ENCODE data around the gene KRT76. TPM values are rescaled to one million over a fixed set of nuclear protein-coding genes. Genes with fewer than 3 reads are reported as not detected.

KRT76 gene
- total RNA-seq, 3 donors from 2014 or later, result not detected

DNA sequence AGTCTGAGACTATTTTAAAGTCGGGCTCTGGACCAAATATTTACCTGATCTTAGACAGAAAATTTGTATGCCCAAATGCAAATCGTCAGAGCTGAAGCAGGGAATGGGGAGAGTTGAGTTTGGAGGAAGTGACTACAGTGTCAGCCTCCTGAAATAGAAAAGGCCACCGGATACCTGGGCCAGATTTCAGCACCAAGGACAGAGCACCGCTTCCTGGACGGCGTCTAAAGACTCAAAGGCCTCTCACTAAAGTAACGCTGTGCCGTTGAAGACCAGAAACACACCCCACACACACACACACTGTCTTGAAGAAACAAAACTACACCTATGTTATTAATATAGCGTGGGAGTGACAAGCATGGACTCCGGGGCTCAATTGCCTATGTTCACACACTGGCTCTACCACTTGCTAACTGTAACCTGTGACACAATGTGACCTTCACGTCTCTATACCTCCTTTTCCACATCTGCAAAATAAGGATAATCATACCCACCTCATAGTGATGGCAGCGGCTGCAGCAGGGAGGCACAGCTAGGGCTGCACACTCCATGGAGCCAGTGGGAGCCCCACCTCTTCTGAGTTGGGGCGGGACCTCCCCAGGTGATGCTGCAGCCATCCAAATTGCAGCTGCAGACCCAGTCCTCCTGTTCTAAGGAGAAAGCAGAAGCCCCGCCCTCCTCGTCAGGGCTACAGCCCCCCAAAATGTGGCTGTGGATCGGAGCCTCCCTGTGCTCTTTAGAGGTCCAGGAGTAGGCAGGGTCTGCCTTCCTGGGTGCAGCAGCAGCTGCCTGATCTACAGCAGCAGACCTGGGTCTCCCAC is 35.6 kb downstream of the KRT76 start:
- ATAC-seq (no peak), DNase-seq (peak; percentile 35)
- H3K27me3 Mint-ChIP-seq (ENCODE audit: low read depth), result peaks cover 17% of the 10 kb centered on the region
- no peak overlapping the region for H3K4me3 Mint-ChIP-seq
- H3K4me1 Mint-ChIP-seq (ENCODE audit: low read depth), result no peaks in the 10 kb centered on the region
- no peaks in the 10 kb centered on the region for H3K9me3 Mint-ChIP-seq
- no peaks in the 10 kb centered on the region for H3K36me3 Mint-ChIP-seq (ENCODE audit: insufficient read depth)

GRCh38 chr12:52740584-52740983 is 36.6 kb downstream of the KRT76 start:
- ATAC-seq (no peak), DNase-seq (no peak)
- Mint-ChIP-seq H3K36me3 (ENCODE audit: insufficient read depth) (no peaks in the 10 kb centered on the region), H3K9me3 (no peaks in the 10 kb centered on the region), H3K4me1 (ENCODE audit: low read depth) (no peaks in the 10 kb centered on the region), H3K27me3 (ENCODE audit: low read depth) (peaks cover 20% of the 10 kb centered on the region), H3K4me3 (no peak overlapping the region)

DNA sequence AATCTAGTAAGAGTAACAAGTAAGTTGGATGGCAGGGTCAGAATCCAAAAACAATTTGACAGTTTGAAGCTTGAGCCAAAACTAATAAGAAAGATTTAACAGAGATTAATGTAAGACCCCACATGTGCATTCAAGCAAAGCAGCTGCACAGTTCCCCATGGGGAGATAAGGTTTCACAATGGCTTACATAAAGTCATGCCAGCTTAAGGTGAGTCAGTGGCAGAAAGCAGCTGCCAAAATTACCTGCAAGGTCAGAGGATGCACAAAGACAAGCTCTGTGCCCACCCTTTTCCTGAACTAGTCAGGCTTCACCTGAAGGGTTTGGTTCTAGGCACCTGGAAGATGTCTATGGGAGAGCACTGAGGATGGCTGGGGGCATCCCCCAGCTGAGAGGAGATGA is 37.2 kb downstream of the KRT76 start:
- Mint-ChIP-seq H3K36me3 (ENCODE audit: insufficient read depth) (no peaks in the 10 kb centered on the region), H3K9me3 (no peaks in the 10 kb centered on the region), H3K4me3 (no peak overlapping the region), H3K27me3 (ENCODE audit: low read depth) (peaks cover 24% of the 10 kb centered on the region), H3K4me1 (ENCODE audit: low read depth) (no peaks in the 10 kb centered on the region)
- ATAC-seq, result no peak
- DNase-seq, result no peak

DNA sequence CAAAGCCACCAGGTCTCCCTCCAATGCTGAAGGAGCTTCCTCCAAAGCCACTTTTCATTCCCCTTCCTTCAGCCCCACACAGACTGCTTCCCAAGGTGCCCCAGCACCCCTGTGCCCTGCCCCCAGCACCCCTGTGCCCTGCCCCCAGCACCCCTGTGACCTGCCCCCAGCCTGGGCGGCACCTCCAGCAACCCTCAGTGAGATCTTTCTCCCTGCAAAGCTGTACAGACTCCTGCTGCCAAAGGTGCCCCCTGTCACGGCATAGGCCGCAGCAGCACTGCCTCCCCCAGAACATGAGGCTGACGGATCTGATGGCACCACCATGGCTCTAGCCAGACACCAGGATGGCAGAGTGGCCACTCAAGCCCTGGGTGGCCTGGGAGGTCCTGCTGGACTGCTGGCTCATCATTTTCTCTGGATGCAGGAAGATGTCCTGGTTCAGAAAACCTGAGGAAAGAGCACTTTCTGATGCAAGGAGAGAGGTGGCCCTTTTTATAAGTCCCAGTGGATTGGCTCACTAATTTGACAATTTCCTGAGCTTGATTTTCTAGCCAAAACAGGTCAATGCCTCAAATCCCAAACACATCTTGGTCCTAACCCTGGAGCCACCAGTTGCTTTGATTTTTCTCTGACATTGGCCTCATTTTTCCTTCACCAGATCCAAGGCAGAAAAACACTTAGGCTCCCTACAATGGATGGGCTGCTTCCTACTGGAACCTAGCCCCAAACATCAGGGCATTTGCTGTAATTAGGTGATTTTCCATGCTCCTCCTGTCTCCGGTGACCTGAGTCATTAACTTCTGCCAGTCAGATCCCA is 41.1 kb downstream of the KRT76 start:
- DNase-seq (no peak), ATAC-seq (no peak)
- Mint-ChIP-seq H3K9me3 (no peaks in the 10 kb centered on the region), H3K4me3 (no peak overlapping the region), H3K27me3 (ENCODE audit: low read depth) (peaks cover 20% of the 10 kb centered on the region), H3K4me1 (ENCODE audit: low read depth) (no peaks in the 10 kb centered on the region), H3K36me3 (ENCODE audit: insufficient read depth) (no peaks in the 10 kb centered on the region)

- Mint-ChIP-seq H3K9me3 (no peaks in the 10 kb centered on the region), H3K4me3 (no peak overlapping the region), H3K36me3 (ENCODE audit: insufficient read depth) (no peaks in the 10 kb centered on the region), H3K4me1 (ENCODE audit: low read depth) (no peaks in the 10 kb centered on the region), H3K27me3 (ENCODE audit: low read depth) (peaks cover 20% of the 10 kb centered on the region)
- ATAC-seq, result no peak
- no peak for DNase-seq
Observed at GRCh38 chr12:52735106-52735505, 42.0 kb downstream of the KRT76 start.

- no peak overlapping the region for H3K4me3 Mint-ChIP-seq
- peaks cover 9% of the 10 kb centered on the region for H3K27me3 Mint-ChIP-seq (ENCODE audit: low read depth)
- ATAC-seq, result no peak
- H3K36me3 Mint-ChIP-seq (ENCODE audit: insufficient read depth), result no peaks in the 10 kb centered on the region
- DNase-seq, result no peak
- H3K4me1 Mint-ChIP-seq (ENCODE audit: low read depth), result no peaks in the 10 kb centered on the region
- no peaks in the 10 kb centered on the region for H3K9me3 Mint-ChIP-seq
Observed at GRCh38 chr12:52730793-52731192, 46.4 kb downstream of the KRT76 start.

- no peaks in the 10 kb centered on the region for H3K36me3 Mint-ChIP-seq (ENCODE audit: insufficient read depth)
- peaks cover 9% of the 10 kb centered on the region for H3K27me3 Mint-ChIP-seq (ENCODE audit: low read depth)
- no peaks in the 10 kb centered on the region for H3K4me1 Mint-ChIP-seq (ENCODE audit: low read depth)
- no peak for ATAC-seq
- DNase-seq, result no peak
- no peak overlapping the region for H3K4me3 Mint-ChIP-seq
- H3K9me3 Mint-ChIP-seq, result no peaks in the 10 kb centered on the region
Observed at GRCh38 chr12:52730383-52730782, 46.8 kb downstream of the KRT76 start.

- DNase-seq (no peak), ATAC-seq (no peak)
- H3K4me1 Mint-ChIP-seq (ENCODE audit: low read depth), result no peaks in the 10 kb centered on the region
- H3K4me3 Mint-ChIP-seq, result no peak overlapping the region
- no peaks in the 10 kb centered on the region for H3K9me3 Mint-ChIP-seq
- H3K36me3 Mint-ChIP-seq (ENCODE audit: insufficient read depth), result no peaks in the 10 kb centered on the region
- peaks cover 3% of the 10 kb centered on the region for H3K27me3 Mint-ChIP-seq (ENCODE audit: low read depth)
Observed at GRCh38 chr12:52729147-52729546, 48.0 kb downstream of the KRT76 start.

GRCh38 chr12:52728374-52728773 is 48.8 kb downstream of the KRT76 start:
- Mint-ChIP-seq H3K9me3 (no peaks in the 10 kb centered on the region), H3K4me1 (ENCODE audit: low read depth) (no peaks in the 10 kb centered on the region), H3K27me3 (ENCODE audit: low read depth) (peaks cover 3% of the 10 kb centered on the region), H3K36me3 (ENCODE audit: insufficient read depth) (no peaks in the 10 kb centered on the region), H3K4me3 (no peak overlapping the region)
- DNase-seq (no peak), ATAC-seq (no peak)

DNA sequence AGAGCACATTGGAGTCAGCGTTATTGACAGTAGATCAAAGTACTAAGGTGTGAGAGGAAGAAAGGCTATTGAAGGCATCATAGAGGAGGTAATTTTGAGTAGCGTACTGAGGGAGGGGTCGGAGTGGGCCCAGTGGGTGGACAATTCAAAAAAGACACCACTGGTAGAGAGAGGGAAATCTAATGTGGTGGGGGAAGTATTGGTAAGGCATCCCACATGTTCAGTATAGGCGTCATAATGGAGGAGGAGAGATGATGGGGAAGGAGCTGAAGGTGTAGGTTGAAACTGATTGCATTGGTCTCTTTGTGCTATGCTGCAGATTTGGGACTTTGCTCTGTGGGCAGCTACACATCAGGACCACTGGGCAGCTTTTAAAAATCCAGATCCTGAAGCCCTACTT is 50.1 kb downstream of the KRT76 start:
- Mint-ChIP-seq H3K4me1 (ENCODE audit: low read depth) (no peaks in the 10 kb centered on the region), H3K36me3 (ENCODE audit: insufficient read depth) (no peaks in the 10 kb centered on the region), H3K27me3 (ENCODE audit: low read depth) (peaks cover 3% of the 10 kb centered on the region), H3K9me3 (no peaks in the 10 kb centered on the region), H3K4me3 (no peak overlapping the region)
- DNase-seq (no peak), ATAC-seq (no peak)

GRCh38 chr12:52726451-52726850 is 50.7 kb downstream of the KRT76 start:
- no peak overlapping the region for H3K4me3 Mint-ChIP-seq
- H3K9me3 Mint-ChIP-seq, result no peaks in the 10 kb centered on the region
- H3K36me3 Mint-ChIP-seq (ENCODE audit: insufficient read depth), result no peaks in the 10 kb centered on the region
- DNase-seq, result no peak
- H3K27me3 Mint-ChIP-seq (ENCODE audit: low read depth), result peaks cover 3% of the 10 kb centered on the region
- H3K4me1 Mint-ChIP-seq (ENCODE audit: low read depth), result no peaks in the 10 kb centered on the region
- ATAC-seq, result no peak

DNA sequence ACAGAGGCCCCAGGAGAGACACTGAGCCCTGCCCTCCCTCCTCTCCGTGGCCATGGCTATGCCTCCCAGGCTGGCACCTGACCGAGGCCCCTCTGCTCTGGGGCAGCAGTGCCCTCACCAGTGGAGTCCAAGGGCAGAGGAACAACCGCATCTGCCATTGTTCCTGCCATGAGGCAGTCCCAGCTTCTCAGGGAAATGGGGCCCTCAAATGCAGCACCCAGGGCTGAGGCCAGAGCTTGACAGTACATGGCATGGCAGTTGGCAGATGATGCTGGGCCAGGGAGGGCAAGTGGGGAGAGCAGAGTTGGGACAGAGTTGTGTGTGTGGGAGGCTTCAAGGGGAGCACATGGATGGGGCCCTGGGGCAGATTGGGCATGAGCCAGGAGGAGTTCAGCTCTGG is 52.8 kb downstream of the KRT76 start:
- no peaks in the 10 kb centered on the region for H3K4me1 Mint-ChIP-seq (ENCODE audit: low read depth)
- H3K27me3 Mint-ChIP-seq (ENCODE audit: low read depth), result peaks cover 3% of the 10 kb centered on the region

GRCh38 chr12:52722680-52723079 is 54.5 kb downstream of the KRT76 start:
- no peak overlapping the region for H3K4me3 Mint-ChIP-seq
- no peaks in the 10 kb centered on the region for H3K4me1 Mint-ChIP-seq (ENCODE audit: low read depth)
- ATAC-seq (no peak), DNase-seq (no peak)
- H3K36me3 Mint-ChIP-seq (ENCODE audit: insufficient read depth), result no peaks in the 10 kb centered on the region
- no peaks in the 10 kb centered on the region for H3K9me3 Mint-ChIP-seq
- peaks cover 2% of the 10 kb centered on the region for H3K27me3 Mint-ChIP-seq (ENCODE audit: low read depth)

More for the DNA sequence above, 52.8 kb downstream of the KRT76 start:
- H3K9me3 Mint-ChIP-seq, result no peaks in the 10 kb centered on the region
- DNase-seq, result no peak
- H3K36me3 Mint-ChIP-seq (ENCODE audit: insufficient read depth), result no peaks in the 10 kb centered on the region
- ATAC-seq, result no peak
- no peak overlapping the region for H3K4me3 Mint-ChIP-seq

DNA sequence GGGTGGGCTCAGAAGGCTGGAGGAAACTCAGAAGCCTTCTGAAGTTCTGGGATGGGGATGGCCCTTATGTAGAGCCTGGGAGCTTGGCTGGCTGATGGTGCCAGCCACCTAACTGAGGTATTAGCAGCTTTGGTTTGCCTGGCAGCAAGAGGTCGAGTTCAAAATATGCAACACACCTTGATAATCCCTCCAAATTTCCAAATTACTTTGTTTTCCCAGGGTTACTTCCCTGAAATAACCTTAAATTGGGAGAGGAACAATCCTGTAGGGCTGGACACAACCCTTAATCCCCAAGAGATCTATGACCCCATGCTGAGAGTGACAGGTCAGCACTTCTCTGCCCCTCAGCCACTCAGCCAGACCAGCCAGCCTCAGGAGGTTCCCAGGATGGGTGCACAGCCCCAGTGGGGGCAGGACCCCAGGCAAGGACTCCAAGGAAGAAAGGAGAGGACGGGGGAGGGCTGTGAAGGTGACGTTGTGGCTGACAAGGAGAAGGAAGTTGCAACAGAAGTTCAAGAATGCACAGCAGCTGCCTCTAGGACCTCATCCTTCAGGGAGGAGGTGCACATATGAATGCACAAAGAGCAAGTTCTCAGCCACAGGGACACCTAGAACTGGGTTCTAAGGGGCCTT is 55.2 kb downstream of the KRT76 start:
- ATAC-seq, result no peak
- Mint-ChIP-seq H3K4me3 (no peak overlapping the region), H3K9me3 (no peaks in the 10 kb centered on the region), H3K36me3 (ENCODE audit: insufficient read depth) (no peaks in the 10 kb centered on the region), H3K4me1 (ENCODE audit: low read depth) (no peaks in the 10 kb centered on the region), H3K27me3 (ENCODE audit: low read depth) (peaks cover 2% of the 10 kb centered on the region)
- no peak for DNase-seq
